ENCODE measurements around the gene CLMN. TPM values are rescaled to one million over a fixed set of nuclear protein-coding genes. Genes with fewer than 3 reads are reported as not detected.

Gene CLMN
- total and polyA plus RNA-seq, 2 of the 13 experiments (the other 11 are each of a cell fraction or from before 2014, with no cell fraction given) = 15.1 to 16.7 TPM

- TF ChIP-seq PRDM15 (CRISPR knock-in tag; IDR thresholded peaks at IDR 0.05) = no peak
- no peak for TF ChIP-seq NR3C1 (CRISPR knock-in tag; IDR thresholded peaks at IDR 0.05)
- no peak for TF ChIP-seq USF2 (IDR thresholded peaks at IDR 0.05; ENCODE audit: low read depth, low read length)
- no peak for TF ChIP-seq USF2 (CRISPR knock-in tag; IDR thresholded peaks at IDR 0.05; ENCODE audit: borderline replicate concordance)
- no peak for TF ChIP-seq HOXA7 (CRISPR knock-in tag; IDR thresholded peaks at IDR 0.05)
- no peak for TF ChIP-seq RNF219 (CRISPR knock-in tag; IDR thresholded peaks at IDR 0.05)
- no peak for TF ChIP-seq ZNF251 (CRISPR knock-in tag; IDR thresholded peaks at IDR 0.05)
- no peak for TF ChIP-seq NFKBIZ (CRISPR knock-in tag; IDR thresholded peaks at IDR 0.05)
- TF ChIP-seq RELA (CRISPR knock-in tag; IDR thresholded peaks at IDR 0.05) = no peak
- no peak for TF ChIP-seq NFRKB (IDR thresholded peaks at IDR 0.05)
- 0 out of 2 replicates have a peak, but pooled peaks have one; percentile 19 for TF ChIP-seq SAP130 (CRISPR knock-in tag; IDR thresholded peaks at IDR 0.05; ENCODE audit: low read depth)
- TF ChIP-seq ZEB1 (IDR thresholded peaks at IDR 0.05; ENCODE audit: insufficient replicate concordance, low read depth) = no peak
- peak; percentile 22; the same call in 1 of the 2 replicates for TF ChIP-seq ZNF564 (CRISPR knock-in tag; IDR thresholded peaks at IDR 0.05)
- 0 out of 2 replicates have a peak, but pooled peaks have one; percentile 3 for TF ChIP-seq SALL1 (CRISPR knock-in tag; IDR thresholded peaks at IDR 0.05)
- no peak for TF ChIP-seq TFE3 (CRISPR knock-in tag; IDR thresholded peaks at IDR 0.05)
- TF ChIP-seq TIGD3 (CRISPR knock-in tag; IDR thresholded peaks at IDR 0.05; ENCODE audit: borderline replicate concordance) = 0 out of 2 replicates have a peak, but pooled peaks have one; percentile 36
- no peak for TF ChIP-seq MEIS2 (CRISPR knock-in tag; IDR thresholded peaks at IDR 0.05)
- no peak for TF ChIP-seq RFX1 (IDR thresholded peaks at IDR 0.05)
- no peak for TF ChIP-seq RORA (CRISPR knock-in tag; IDR thresholded peaks at IDR 0.05)
These were observed 163.3 kb downstream of the CLMN start (continued) for GRCh38 chr14:95156161-95157047.

All from HepG2 (cell line).